H9 (cell line): ENCODE measurements around the gene UST. TPM values are rescaled to one million over a fixed set of nuclear protein-coding genes. Genes with fewer than 3 reads are reported as not detected.

ENCODE experiments used
- DNase-seq: peaks from one replicate; pipeline ENCODE4 v3.0.0-alpha.2; 2017
- H2AFZ ChIP-seq: one replicate; pipeline ENCODE4 v1.6.1; 2013; ENCODE audit warnings: mild to moderate bottlenecking, low read length, control low read depth, moderate library complexity
- H2AK5ac ChIP-seq: 2 replicates; pipeline ENCODE4 v1.6.1; 2013; ENCODE audit warnings: low read length, control low read depth, mixed read lengths; ENCODE audit not compliant: insufficient read length
- H2BK120ac ChIP-seq: one replicate; pipeline ENCODE4 v1.6.1; 2013; ENCODE audit warnings: low read depth, mild to moderate bottlenecking, low read length, control low read depth, inconsistent platforms; ENCODE audit not compliant: poor library complexity, severe bottlenecking
- H2BK12ac ChIP-seq: 2 replicates; pipeline ENCODE4 v1.6.1; 2013; ENCODE audit warnings: low read length, control low read depth, mixed read lengths, low read depth; ENCODE audit not compliant: insufficient read length
- H2BK15ac ChIP-seq: 2 replicates; pipeline ENCODE4 v1.6.1; 2013; ENCODE audit warnings: low read depth, low read length, control low read depth
- H2BK20ac ChIP-seq: one replicate; pipeline ENCODE4 v1.6.1; 2013; ENCODE audit warnings: low read depth, mild to moderate bottlenecking, low read length, control low read depth, inconsistent platforms; ENCODE audit not compliant: poor library complexity, severe bottlenecking
- H2BK5ac ChIP-seq: 2 replicates; pipeline ENCODE4 v1.6.1; 2013; ENCODE audit warnings: low read length, control low read depth, mixed read lengths; ENCODE audit not compliant: insufficient read length
- H3K14ac ChIP-seq: 2 replicates; pipeline ENCODE4 v1.6.1; 2013; ENCODE audit warnings: low read length, control low read depth; ENCODE audit not compliant: insufficient read depth
- H3K18ac ChIP-seq: 2 replicates; pipeline ENCODE4 v1.6.1; 2013; ENCODE audit warnings: low read depth, mild to moderate bottlenecking, mixed read lengths, low read length, control low read depth; ENCODE audit not compliant: insufficient read length
- H3K23ac ChIP-seq: 2 replicates; pipeline ENCODE4 v1.6.1; 2013; ENCODE audit warnings: low read length, control low read depth, mixed read lengths, low read depth; ENCODE audit not compliant: insufficient read length
- H3K23me2 ChIP-seq: 2 replicates; pipeline ENCODE4 v1.6.1; 2013; ENCODE audit warnings: low read depth, mild to moderate bottlenecking, mixed read lengths, low read length, control low read depth; ENCODE audit not compliant: insufficient read length, poor library complexity, severe bottlenecking
- H3K27ac ChIP-seq: 2 replicates; pipeline ENCODE4 v1.5.1; 2013; ENCODE audit warnings: low read length, control low read depth, mixed read lengths, low read depth; ENCODE audit not compliant: insufficient read length
- H3K27me3 ChIP-seq: 2 replicates; pipeline ENCODE4 v1.6.1; 2013; ENCODE audit warnings: low read length, control low read depth, inconsistent platforms; ENCODE audit not compliant: insufficient read depth
- H3K4ac ChIP-seq: 2 replicates; pipeline ENCODE4 v1.6.1; 2013; ENCODE audit warnings: low read depth, mild to moderate bottlenecking, control low read depth, inconsistent platforms, low read length, moderate library complexity
- H3K4me1 ChIP-seq: 2 replicates; pipeline ENCODE4 v1.6.1; 2013; ENCODE audit warnings: low read length, control low read depth, inconsistent platforms; ENCODE audit not compliant: insufficient read depth
- H3K4me2 ChIP-seq: 2 replicates; pipeline ENCODE4 v1.6.1; 2013; ENCODE audit warnings: low read length, control low read depth, mixed read lengths; ENCODE audit not compliant: insufficient read length, insufficient read depth
- H3K56ac ChIP-seq: 2 replicates; pipeline ENCODE4 v1.6.1; 2013; ENCODE audit warnings: low read depth, mild to moderate bottlenecking, mixed read lengths, low read length, control low read depth; ENCODE audit not compliant: insufficient read length
- H3K79me1 ChIP-seq: 2 replicates; pipeline ENCODE4 v1.6.1; 2013; ENCODE audit warnings: low read depth, mild to moderate bottlenecking, moderate library complexity, low read length, control low read depth, inconsistent platforms; ENCODE audit not compliant: insufficient read depth, poor library complexity, severe bottlenecking
- H3K79me2 ChIP-seq: 2 replicates; pipeline ENCODE4 v1.6.1; 2013; ENCODE audit warnings: low read length, control low read depth, inconsistent platforms; ENCODE audit not compliant: insufficient read depth
- H3K9ac ChIP-seq: 2 replicates; pipeline ENCODE4 v1.6.1; 2013; ENCODE audit warnings: low read length, control low read depth, mixed read lengths; ENCODE audit not compliant: insufficient read length; ENCODE audit errors: extremely low read depth
- H3K9me3 ChIP-seq: one replicate; pipeline ENCODE4 v1.6.1; 2013; ENCODE audit warnings: low read depth, low read length, inconsistent platforms; ENCODE audit not compliant: control insufficient read depth
- H3T11ph ChIP-seq: one replicate; pipeline ENCODE4 v1.6.1; 2013; ENCODE audit warnings: mild to moderate bottlenecking, low read length, control low read depth, inconsistent platforms
- H4K20me1 ChIP-seq: one replicate; pipeline ENCODE4 v1.6.1; 2013; ENCODE audit not compliant: control insufficient read depth, insufficient read length, insufficient read depth
- H4K5ac ChIP-seq: 2 replicates; pipeline ENCODE4 v1.6.1; 2013; ENCODE audit warnings: low read depth, mild to moderate bottlenecking, mixed read lengths, low read length, control low read depth; ENCODE audit not compliant: insufficient read length
- H4K8ac ChIP-seq: replicated peaks from 2 replicates; pipeline ENCODE4 v1.6.1; 2013; ENCODE audit warnings: low read length, control low read depth, mixed read lengths, low read depth; ENCODE audit not compliant: insufficient read length
- H4K91ac ChIP-seq: 2 replicates; pipeline ENCODE4 v1.6.1; 2013; ENCODE audit warnings: low read depth, mild to moderate bottlenecking, moderate library complexity, mixed read lengths, low read length, control low read depth; ENCODE audit not compliant: insufficient read length
- H3K27ac Mint-ChIP-seq, 3 experiments: 2 replicates in 2 of 3; 3 replicates in 1 of 3; pipeline ENCODE4 v1.8.0; 2020 to 2021; ENCODE audit warnings: mixed read lengths in 3 of 3, mild to moderate bottlenecking in 1 of 3, moderate library complexity in 1 of 3
- H3K27me3 Mint-ChIP-seq: 2 replicates; pipeline ENCODE4 v1.8.0; 2021; ENCODE audit warnings: low read depth, mild to moderate bottlenecking, moderate library complexity, mixed read lengths
- H3K36me3 Mint-ChIP-seq, 3 experiments: 2 replicates in 2 of 3; 3 replicates in 1 of 3; pipeline ENCODE4 v1.8.0; 2020 to 2021; ENCODE audit warnings: low read depth in 3 of 3, mixed read lengths in 3 of 3; ENCODE audit not compliant: insufficient read depth in 1 of 3
- H3K4me1 Mint-ChIP-seq, 2 experiments: 2 replicates each; pipeline ENCODE4 v1.8.0; 2020; ENCODE audit warnings: mixed read lengths in 2 of 2
- H3K4me3 Mint-ChIP-seq, 2 experiments: 2 replicates in 1 of 2; 3 replicates in 1 of 2; pipeline ENCODE4 v1.8.0; 2020 to 2021; ENCODE audit warnings: mild to moderate bottlenecking in 2 of 2, mixed read lengths in 2 of 2, moderate library complexity in 1 of 2
- H3K9me3 Mint-ChIP-seq, 2 experiments: 2 replicates in 1 of 2; 3 replicates in 1 of 2; pipeline ENCODE4 v1.8.0; 2020; ENCODE audit warnings: mild to moderate bottlenecking in 2 of 2, mixed read lengths in 2 of 2, moderate library complexity in 1 of 2
- WGBS: extraction: QIAGEN DNeasy Blood & Tissue Kit; methylation state at CpG from one replicate; pipeline ENCODE4 v1.1.7; 2013; ENCODE audit warnings: missing lambda C conversion rate, low lambda C conversion rate, mixed read lengths; ENCODE audit not compliant: insufficient read length; ENCODE audit errors: extremely low coverage; 5-methylcytosine and 5-hydroxymethylcytosine counted together
- total RNA-seq: library from RNA; stranded (reverse); gene quantifications from 2 replicates; pipeline ENCODE4 v1.2.1, GENCODE V29; 2021
- TF ChIP-seq, protein P1 (sequence below): fragments of 200-600 bp; sonication (generic); conservative IDR thresholded peaks from 3 replicates; pipeline ENCODE4 v1.8.0; 2021; ENCODE audit warnings: antibody characterized with exemption, mild to moderate bottlenecking

The UST gene
- total RNA-seq, 1 experiment from 2014 or later, result 14.4 TPM

DNA sequence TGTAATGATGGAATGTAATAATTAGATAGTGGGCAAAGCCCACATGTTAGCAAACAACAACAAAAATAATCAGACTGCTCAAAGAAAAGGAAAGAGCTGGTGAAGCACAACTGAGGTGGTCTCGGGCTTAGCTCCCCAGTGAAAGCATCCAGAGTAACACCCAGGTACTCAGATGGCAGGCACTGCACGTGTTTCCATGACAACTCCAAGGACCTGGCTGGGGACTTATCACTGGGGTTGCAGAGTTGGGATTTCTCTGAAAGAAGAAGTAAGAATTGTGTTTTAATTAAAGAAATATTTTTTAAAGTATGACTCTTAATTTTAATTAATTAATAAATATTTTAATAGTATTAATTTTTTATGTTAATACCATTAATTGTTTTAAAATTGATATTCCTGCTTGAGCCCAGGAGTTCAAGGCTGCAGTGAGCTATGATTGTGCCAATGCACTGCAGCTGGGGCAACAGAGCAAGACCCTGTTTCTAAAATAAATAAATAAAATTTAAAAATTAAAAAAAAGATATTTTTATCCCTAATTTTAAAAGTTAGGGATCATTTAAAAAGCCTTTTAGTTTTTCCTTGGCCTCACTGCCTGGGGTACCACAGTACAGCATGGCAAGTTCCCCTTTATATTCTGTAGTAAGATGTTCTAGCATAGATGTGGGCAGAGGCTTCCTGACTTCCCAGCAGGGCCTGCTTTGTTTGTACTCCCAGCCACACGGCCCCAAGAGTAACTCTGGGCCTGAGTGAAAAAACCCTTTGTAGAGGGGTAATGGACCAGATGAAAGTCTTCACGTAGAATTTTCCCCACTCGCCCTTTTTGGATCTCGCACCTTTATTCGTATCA, 42.2 kb upstream of the UST start:
- H3K4ac ChIP-seq, result no peak overlapping the region
- H4K20me1 ChIP-seq, result no peaks in the 10 kb centered on the region
- no peak overlapping the region for H3K23ac ChIP-seq
- no peaks in the 10 kb centered on the region for H3K79me2 ChIP-seq
- no peak overlapping the region for H4K5ac ChIP-seq
- H4K91ac ChIP-seq, result no peak overlapping the region
- no peak for DNase-seq
- Mint-ChIP-seq H3K4me1 (peaks cover 3 to 4% of the 10 kb centered on the region in 2 experiments), H3K27me3 (no peaks in the 10 kb centered on the region; the same call in 1 of the 2 replicates), H3K27ac (no peak overlapping the region), H3K36me3 (no peaks in the 10 kb centered on the region; a peak in 1 of 7 replicates), H3K4me3 (no peak overlapping the region), H3K9me3 (peaks cover 3 to 5% of the 10 kb centered on the region in 2 experiments; a peak in 4 of 5 replicates)
- no peak overlapping the region for H3K4me2 ChIP-seq
- no peaks in the 10 kb centered on the region for H3K27me3 ChIP-seq
- no peak overlapping the region for H2BK20ac ChIP-seq
- H2AK5ac ChIP-seq, result no peak overlapping the region
- no peak overlapping the region for H3K18ac ChIP-seq
- H2BK12ac ChIP-seq, result no peak overlapping the region
- no peaks in the 10 kb centered on the region for H3K9me3 ChIP-seq
- H2BK5ac ChIP-seq, result no peak overlapping the region
- no CpG with 5 or more reads among the region's 7 CpGs for WGBS
- H3K56ac ChIP-seq, result no peak overlapping the region
- TF ChIP-seq, protein P1, sequence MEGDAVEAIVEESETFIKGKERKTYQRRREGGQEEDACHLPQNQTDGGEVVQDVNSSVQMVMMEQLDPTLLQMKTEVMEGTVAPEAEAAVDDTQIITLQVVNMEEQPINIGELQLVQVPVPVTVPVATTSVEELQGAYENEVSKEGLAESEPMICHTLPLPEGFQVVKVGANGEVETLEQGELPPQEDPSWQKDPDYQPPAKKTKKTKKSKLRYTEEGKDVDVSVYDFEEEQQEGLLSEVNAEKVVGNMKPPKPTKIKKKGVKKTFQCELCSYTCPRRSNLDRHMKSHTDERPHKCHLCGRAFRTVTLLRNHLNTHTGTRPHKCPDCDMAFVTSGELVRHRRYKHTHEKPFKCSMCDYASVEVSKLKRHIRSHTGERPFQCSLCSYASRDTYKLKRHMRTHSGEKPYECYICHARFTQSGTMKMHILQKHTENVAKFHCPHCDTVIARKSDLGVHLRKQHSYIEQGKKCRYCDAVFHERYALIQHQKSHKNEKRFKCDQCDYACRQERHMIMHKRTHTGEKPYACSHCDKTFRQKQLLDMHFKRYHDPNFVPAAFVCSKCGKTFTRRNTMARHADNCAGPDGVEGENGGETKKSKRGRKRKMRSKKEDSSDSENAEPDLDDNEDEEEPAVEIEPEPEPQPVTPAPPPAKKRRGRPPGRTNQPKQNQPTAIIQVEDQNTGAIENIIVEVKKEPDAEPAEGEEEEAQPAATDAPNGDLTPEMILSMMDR, result no peak
- H3K23me2 ChIP-seq, result no peaks in the 10 kb centered on the region
- no peaks in the 10 kb centered on the region for H3K79me1 ChIP-seq
- no peak overlapping the region for H4K8ac ChIP-seq
- no peak overlapping the region for H3K14ac ChIP-seq
- H2BK120ac ChIP-seq, result no peak overlapping the region
- no peak overlapping the region for H3T11ph ChIP-seq
- H3K27ac ChIP-seq, result no peak overlapping the region
- H2AFZ ChIP-seq, result no peak overlapping the region
- H2BK15ac ChIP-seq, result no peak overlapping the region
- H3K9ac ChIP-seq, result no peak overlapping the region
- no peaks in the 10 kb centered on the region for H3K4me1 ChIP-seq
